ENCODE measurements around the gene COPRS. TPM values are rescaled to one million over a fixed set of nuclear protein-coding genes. Genes with fewer than 3 reads are reported as not detected.

The COPRS gene
- total and polyA plus RNA-seq, 2 donors (not counting 1 experiment from before 2014, with no cell fraction given), result 12.6 to 17.1 TPM

GRCh38 chr17:31900877-31901276 is 41.8 kb upstream of the COPRS start:
- Histone ChIP-seq H3K4me3 (ENCODE audit: control extremely low read depth in 1 of 5, extremely low read depth in 1 of 5, insufficient read depth in 1 of 5, low read depth in 2 of 5, low read length in 4 of 5) (peak overlapping the region; percentile 76 to 95 (median 90)), H4K20me1 (ENCODE audit: control insufficient read depth, insufficient read depth, low read length, poor library complexity, severe bottlenecking) (peaks cover 27% of the 10 kb centered on the region), H2AFZ (ENCODE audit: insufficient read depth, low read depth, low read length, poor library complexity, severe bottlenecking) (peak overlapping the region; percentile 91), H3K36me3 (replicated peaks in 1 of 2; ENCODE audit: control extremely low read depth in 1 of 2, control insufficient read depth in 1 of 2, extremely low read depth in 1 of 2, insufficient read depth in 2 of 2, low read length in 1 of 2) (peaks cover 0 to 35% of the 10 kb centered on the region in 2 experiments), H3K4me2 (replicated peaks; ENCODE audit: low read depth, low read length, poor library complexity, severe bottlenecking) (peak overlapping the region; percentile 76), H3K9me3 (ENCODE audit: control extremely low read depth in 1 of 3, control insufficient read depth in 2 of 3, insufficient read depth in 1 of 3, low read length in 2 of 3) (no peaks in the 10 kb centered on the region), H3K27me3 (replicated peaks in 1 of 4; ENCODE audit: control extremely low read depth in 1 of 4, control insufficient read depth in 3 of 4, insufficient read depth in 4 of 4, low read length in 3 of 4) (no peaks in the 10 kb centered on the region), H3K4me1 (ENCODE audit: control insufficient read depth in 2 of 2, insufficient read depth in 2 of 2, low read length in 2 of 2) (peaks cover 6 to 10% of the 10 kb centered on the region in 2 donors), H3K9ac (ENCODE audit: low read length) (peak overlapping the region; percentile 83), H3K79me2 (ENCODE audit: control insufficient read depth, insufficient read depth, low read length) (peaks cover 56% of the 10 kb centered on the region), H3K27ac (ENCODE audit: low read length in 2 of 2) (peak overlapping the region; percentile 47 to 78)
- Mint-ChIP-seq H3K4me1 (peaks cover 5% of the 10 kb centered on the region), H3K27me3 (no peaks in the 10 kb centered on the region), H3K9me3 (ENCODE audit: insufficient read depth) (no peaks in the 10 kb centered on the region), H3K27ac (no peak overlapping the region), H3K4me3 (no peak overlapping the region)
- TF ChIP-seq, protein P1, sequence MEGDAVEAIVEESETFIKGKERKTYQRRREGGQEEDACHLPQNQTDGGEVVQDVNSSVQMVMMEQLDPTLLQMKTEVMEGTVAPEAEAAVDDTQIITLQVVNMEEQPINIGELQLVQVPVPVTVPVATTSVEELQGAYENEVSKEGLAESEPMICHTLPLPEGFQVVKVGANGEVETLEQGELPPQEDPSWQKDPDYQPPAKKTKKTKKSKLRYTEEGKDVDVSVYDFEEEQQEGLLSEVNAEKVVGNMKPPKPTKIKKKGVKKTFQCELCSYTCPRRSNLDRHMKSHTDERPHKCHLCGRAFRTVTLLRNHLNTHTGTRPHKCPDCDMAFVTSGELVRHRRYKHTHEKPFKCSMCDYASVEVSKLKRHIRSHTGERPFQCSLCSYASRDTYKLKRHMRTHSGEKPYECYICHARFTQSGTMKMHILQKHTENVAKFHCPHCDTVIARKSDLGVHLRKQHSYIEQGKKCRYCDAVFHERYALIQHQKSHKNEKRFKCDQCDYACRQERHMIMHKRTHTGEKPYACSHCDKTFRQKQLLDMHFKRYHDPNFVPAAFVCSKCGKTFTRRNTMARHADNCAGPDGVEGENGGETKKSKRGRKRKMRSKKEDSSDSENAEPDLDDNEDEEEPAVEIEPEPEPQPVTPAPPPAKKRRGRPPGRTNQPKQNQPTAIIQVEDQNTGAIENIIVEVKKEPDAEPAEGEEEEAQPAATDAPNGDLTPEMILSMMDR (IDR thresholded peaks at IDR 0.05), result no peak
- no peak for TF ChIP-seq EZH2 (IDR thresholded peaks at IDR 0.05; ENCODE audit: borderline replicate concordance, insufficient read depth, low read depth, low read length, poor library complexity, severe bottlenecking)
- intact Hi-C loops (cut with micrococcal nuclease), result loop anchor here (1.0 to 2.0 kb wide), 6 partner anchors 12 to 343 kb away; partner anchors contain the start of gene COPRS
- CTCF ChIA-PET, result interaction anchor here (1.0 to 3.2 kb wide), 14 partner anchors 11 to 511 kb away, joined by 3 to 53 read pairs (median 4); partner anchors contain the start of gene LRRC37B
- POLR2A ChIA-PET, result interaction anchor here (0.6 to 1.8 kb wide), 7 partner anchors 11 to 365 kb away, joined by 3 to 12 read pairs (median 3); partner anchors contain the start of genes COPRS and SUZ12
- 9% methylated on average over 4 of the region's 5 CpGs for WGBS (ENCODE audit: insufficient coverage)
- no peak for DNase-seq
- ATAC-seq (ENCODE audit: low read depth), result no peak

DNA sequence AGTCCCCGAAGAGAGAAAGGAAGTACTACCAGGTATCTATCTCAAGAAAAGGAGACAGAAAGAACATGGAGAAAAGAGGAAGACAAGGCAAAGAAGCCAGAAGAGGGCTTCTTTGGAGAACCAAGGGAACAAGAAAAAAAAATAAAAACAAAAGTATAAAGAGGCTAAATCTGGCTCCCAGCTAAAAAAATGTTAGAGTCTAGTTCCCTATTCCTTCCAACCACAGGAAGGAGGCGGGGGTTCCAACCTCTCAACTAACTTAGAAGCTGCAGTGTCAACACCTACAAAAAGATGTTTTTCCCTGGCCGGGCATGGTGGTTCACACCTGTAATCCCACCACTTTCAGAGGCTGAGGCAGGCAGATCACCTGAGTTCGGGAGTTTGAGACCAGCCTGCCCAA is 29.1 kb upstream of the COPRS start:
- WGBS (ENCODE audit: insufficient coverage), result 0% methylated on average over 3 of the region's 4 CpGs
- ChIA-PET CTCF (interaction anchor here (2.5 to 7.2 kb wide), 2 partner anchors 10 to 14 kb away, joined by 8 to 53 read pairs; partner anchors contain the start of gene UTP6), POLR2A (interaction anchor here (0.6 to 1.1 kb wide), 4 partner anchors 353 to 574 kb away, joined by 3 to 6 read pairs (median 5); no protein-coding TSS in a partner anchor)
- Histone ChIP-seq H2AFZ (ENCODE audit: insufficient read depth, low read depth, low read length, poor library complexity, severe bottlenecking) (no peak overlapping the region), H3K36me3 (replicated peaks in 1 of 2; ENCODE audit: control extremely low read depth in 1 of 2, control insufficient read depth in 1 of 2, extremely low read depth in 1 of 2, insufficient read depth in 2 of 2, low read length in 1 of 2) (peaks cover 15 to 51% of the 10 kb centered on the region in 2 experiments), H3K9me3 (ENCODE audit: control extremely low read depth in 1 of 3, control insufficient read depth in 2 of 3, insufficient read depth in 1 of 3, low read length in 2 of 3) (no peaks in the 10 kb centered on the region), H3K4me2 (replicated peaks; ENCODE audit: low read depth, low read length, poor library complexity, severe bottlenecking) (peak overlapping the region; percentile 73), H3K4me3 (ENCODE audit: control extremely low read depth in 1 of 5, extremely low read depth in 1 of 5, insufficient read depth in 1 of 5, low read depth in 2 of 5, low read length in 4 of 5) (peak overlapping the region in 1 of 5 experiments; percentile 43), H3K79me2 (ENCODE audit: control insufficient read depth, insufficient read depth, low read length) (peaks cover 23% of the 10 kb centered on the region), H4K20me1 (ENCODE audit: control insufficient read depth, insufficient read depth, low read length, poor library complexity, severe bottlenecking) (no peaks in the 10 kb centered on the region), H3K27ac (ENCODE audit: low read length in 2 of 2) (peak overlapping the region; percentile 89 to 92), H3K4me1 (ENCODE audit: control insufficient read depth in 2 of 2, insufficient read depth in 2 of 2, low read length in 2 of 2) (peaks cover 38 to 54% of the 10 kb centered on the region in 2 donors), H3K9ac (ENCODE audit: low read length) (peak overlapping the region; percentile 39), H3K27me3 (replicated peaks in 1 of 4; ENCODE audit: control extremely low read depth in 1 of 4, control insufficient read depth in 3 of 4, insufficient read depth in 4 of 4, low read length in 3 of 4) (no peaks in the 10 kb centered on the region)
- peaks cover 36% of the 10 kb centered on the region for H3K4me1 Mint-ChIP-seq
- intact Hi-C loops (cut with micrococcal nuclease), result loop anchor here (10.0 kb wide), 1 partner anchor 573 kb away; the partner anchor contains the start of gene EVI2B
- peak; percentile 36 for ATAC-seq (ENCODE audit: low read depth)
- H3K27me3 Mint-ChIP-seq, result no peaks in the 10 kb centered on the region
- peak overlapping the region; percentile 82 for H3K4me3 Mint-ChIP-seq
- H3K27ac Mint-ChIP-seq, result peak overlapping the region; percentile 96
- TF ChIP-seq, protein P1 (IDR thresholded peaks at IDR 0.05), result no peak
- no peaks in the 10 kb centered on the region for H3K9me3 Mint-ChIP-seq (ENCODE audit: insufficient read depth)
- DNase-seq, result peak; percentile 69
